ENCODE results near the gene GPS1.

GPS1 gene

GRCh38 chr17:82021900-82022309 is 29.8 kb upstream of the GPS1 start:
- no peak overlapping the region for H2AFZ ChIP-seq (ENCODE audit: low read length)
- H3F3A ChIP-seq (ENCODE audit: insufficient read depth, low read length): no peaks in the 10 kb centered on the region
- peak overlapping the region; percentile 16 for H3K27ac ChIP-seq (ENCODE audit: low read depth, low read length, poor library complexity, severe bottlenecking)
- H3K79me2 ChIP-seq (ENCODE audit: insufficient read depth, low read length): no peaks in the 10 kb centered on the region
- no peak for TF ChIP-seq CTCF (IDR thresholded peaks at IDR 0.05; ENCODE audit: low read length)
- no peak for TF ChIP-seq EZH2 (IDR thresholded peaks at IDR 0.05; ENCODE audit: borderline replicate concordance, low read length)
- H3K4me1 ChIP-seq (ENCODE audit: insufficient read depth, low read length, severe bottlenecking): peaks cover 24% of the 10 kb centered on the region
- H3K9me2 ChIP-seq (ENCODE audit: low read depth, low read length): no peaks in the 10 kb centered on the region
- H3K9me3 ChIP-seq (ENCODE audit: low read length): no peaks in the 10 kb centered on the region
- H3K4me3 ChIP-seq (ENCODE audit: low read depth, low read length, poor library complexity, severe bottlenecking): peak overlapping the region; percentile 92
- no peaks in the 10 kb centered on the region for H3K27me3 ChIP-seq (ENCODE audit: insufficient read depth, low read length)
- H3K4me2 ChIP-seq (ENCODE audit: low read length): peak overlapping the region; percentile 100
- H4K20me1 ChIP-seq (ENCODE audit: insufficient read depth, low read length): no peaks in the 10 kb centered on the region
- H3K36me3 ChIP-seq (ENCODE audit: insufficient read depth, low read length): peaks cover 12% of the 10 kb centered on the region; the same call in 1 of the 2 replicates
- H3K9ac ChIP-seq (ENCODE audit: low read length): peak overlapping the region; percentile 88

- Histone ChIP-seq H3K4me1 (ENCODE audit: insufficient read depth, low read length, severe bottlenecking) (peaks cover 24% of the 10 kb centered on the region), H3F3A (ENCODE audit: insufficient read depth, low read length) (no peaks in the 10 kb centered on the region), H3K27ac (ENCODE audit: low read depth, low read length, poor library complexity, severe bottlenecking) (peak within 1 kb of the TSS; percentile 16), H3K9me2 (ENCODE audit: low read depth, low read length) (no peaks in the 10 kb centered on the region), H3K4me3 (ENCODE audit: low read depth, low read length, poor library complexity, severe bottlenecking) (peak within 1 kb of the TSS; percentile 92), H3K36me3 (ENCODE audit: insufficient read depth, low read length) (peaks cover 12% of the 10 kb centered on the region; the same call in 1 of the 2 replicates), H3K79me2 (ENCODE audit: insufficient read depth, low read length) (no peaks in the 10 kb centered on the region), H2AFZ (ENCODE audit: low read length) (no peak within 1 kb of the TSS), H3K9me3 (ENCODE audit: low read length) (no peaks in the 10 kb centered on the region), H3K4me2 (ENCODE audit: low read length) (peak within 1 kb of the TSS; percentile 100), H3K27me3 (ENCODE audit: insufficient read depth, low read length) (no peaks in the 10 kb centered on the region), H4K20me1 (ENCODE audit: insufficient read depth, low read length) (no peaks in the 10 kb centered on the region), H3K9ac (ENCODE audit: low read length) (peak within 1 kb of the TSS; percentile 88)
- TF ChIP-seq EZH2 (IDR thresholded peaks at IDR 0.05; ENCODE audit: borderline replicate concordance, low read length) (no peak), CTCF (IDR thresholded peaks at IDR 0.05; ENCODE audit: low read length) (no peak)
Measured at GRCh38 chr17:82022310-82022980, 29.3 kb upstream of the GPS1 start, which contains the start of gene CENPX. Gene CENPX, minus strand, starts transcription at chr17:82022878. Its CDS starts 17 bp downstream, at chr17:82022861.

GRCh38 chr17:82022981-82023446 is 28.7 kb upstream of the GPS1 start, which contains the start of gene LRRC45:
Gene LRRC45, plus strand, starts transcription at chr17:82023305. Its CDS starts 339 bp downstream, at chr17:82023644.
- H3K4me2 ChIP-seq (ENCODE audit: low read length): peak within 1 kb of the TSS; percentile 100
- H3K9me3 ChIP-seq (ENCODE audit: low read length): no peaks in the 10 kb centered on the region
- H3F3A ChIP-seq (ENCODE audit: insufficient read depth, low read length): no peaks in the 10 kb centered on the region
- H3K4me1 ChIP-seq (ENCODE audit: insufficient read depth, low read length, severe bottlenecking): peaks cover 24% of the 10 kb centered on the region
- H3K9ac ChIP-seq (ENCODE audit: low read length): peak within 1 kb of the TSS; percentile 88
- TF ChIP-seq EZH2 (IDR thresholded peaks at IDR 0.05; ENCODE audit: borderline replicate concordance, low read length) (no peak), CTCF (IDR thresholded peaks at IDR 0.05; ENCODE audit: low read length) (no peak)
- no peaks in the 10 kb centered on the region for H3K27me3 ChIP-seq (ENCODE audit: insufficient read depth, low read length)
- no peaks in the 10 kb centered on the region for H3K9me2 ChIP-seq (ENCODE audit: low read depth, low read length)
- H3K36me3 ChIP-seq (ENCODE audit: insufficient read depth, low read length): peaks cover 10% of the 10 kb centered on the region; the same call in 1 of the 2 replicates
- no peak within 1 kb of the TSS for H2AFZ ChIP-seq (ENCODE audit: low read length)
- no peaks in the 10 kb centered on the region for H4K20me1 ChIP-seq (ENCODE audit: insufficient read depth, low read length)
- H3K79me2 ChIP-seq (ENCODE audit: insufficient read depth, low read length): no peaks in the 10 kb centered on the region
- H3K27ac ChIP-seq (ENCODE audit: low read depth, low read length, poor library complexity, severe bottlenecking): peak within 1 kb of the TSS; percentile 16
- peak within 1 kb of the TSS; percentile 92 for H3K4me3 ChIP-seq (ENCODE audit: low read depth, low read length, poor library complexity, severe bottlenecking)
